NCI-H2029 (cell line): ENCODE results near the gene COPZ1.

Experiments
- DNase-seq: peaks from one replicate; lab custom pipeline; 2025; lab: John Stamatoyannopoulos, UW

Gene COPZ1

GRCh38 chr12:54377797-54378515 lies 53.0 kb downstream of the COPZ1 start:
- no peak for DNase-seq

GRCh38 chr12:54378796-54379397 lies 54.0 kb downstream of the COPZ1 start:
- peak; percentile 60 for DNase-seq

- peak; percentile 86 for DNase-seq
Measured at GRCh38 chr12:54379398-54380201, 54.7 kb downstream of the COPZ1 start.

- DNase-seq, result no peak
Measured at GRCh38 chr12:54381136-54381535, 56.2 kb downstream of the COPZ1 start.

GRCh38 chr12:54383041-54383609 lies 58.2 kb downstream of the COPZ1 start:
- DNase-seq, result no peak

GRCh38 chr12:54384591-54385041 lies 59.7 kb downstream of the COPZ1 start, which contains the start of gene ZNF385A:
Gene ZNF385A, minus strand, starts transcription at chr12:54384733. Its CDS starts 219 bp downstream, at chr12:54384514.
- DNase-seq, result no peak

GRCh38 chr12:54385251-54385914 lies 60.5 kb downstream of the COPZ1 start:
- no peak for DNase-seq

GRCh38 chr12:54386403-54387113 lies 61.6 kb downstream of the COPZ1 start:
- no peak for DNase-seq

- DNase-seq, result no peak
Measured at GRCh38 chr12:54387114-54387467, 62.2 kb downstream of the COPZ1 start.

GRCh38 chr12:54388237-54389133 lies 63.6 kb downstream of the COPZ1 start:
- DNase-seq, result no peak

GRCh38 chr12:54389134-54389508 lies 64.2 kb downstream of the COPZ1 start:
- no peak for DNase-seq

- DNase-seq, result no peak
Measured at GRCh38 chr12:54389607-54390175, 64.8 kb downstream of the COPZ1 start.

- no peak for DNase-seq
Measured at GRCh38 chr12:54390176-54390667, 65.3 kb downstream of the COPZ1 start.

GRCh38 chr12:54390668-54391551 lies 66.0 kb downstream of the COPZ1 start:
- DNase-seq, result peak; percentile 22

GRCh38 chr12:54392485-54393206 lies 67.7 kb downstream of the COPZ1 start:
- no peak for DNase-seq

- no peak for DNase-seq
Measured at GRCh38 chr12:54393207-54393609, 68.3 kb downstream of the COPZ1 start.

- DNase-seq, result no peak
Measured at GRCh38 chr12:54393743-54394142, 68.8 kb downstream of the COPZ1 start.

- DNase-seq, result peak; percentile 75
Measured at GRCh38 chr12:54394281-54394719, 69.4 kb downstream of the COPZ1 start.
